Ishikawa (cell line): ENCODE results near the gene RSPH9.

Experiments
- CEBPB ChIP-seq: IDR thresholded peaks from 2 replicates; pipeline ENCODE4 v1.6.1; 2012
- CREB1 ChIP-seq: IDR thresholded peaks from 2 replicates; pipeline ENCODE4 v1.6.1; 2012; ENCODE audit warnings: low read depth
- EGR1 ChIP-seq: IDR thresholded peaks from 2 replicates; pipeline ENCODE4 v1.6.1; 2012
- EP300 ChIP-seq: IDR thresholded peaks from 2 replicates; pipeline ENCODE4 v1.6.1; 2012; ENCODE audit warnings: borderline replicate concordance
- FOXM1 ChIP-seq: IDR thresholded peaks from 2 replicates; pipeline ENCODE4 v1.6.1; 2012; ENCODE audit warnings: low read depth, borderline replicate concordance
- NFIC ChIP-seq: IDR thresholded peaks from 2 replicates; pipeline ENCODE4 v1.6.1; 2012
- RAD21 ChIP-seq: IDR thresholded peaks from 2 replicates; pipeline ENCODE4 v1.6.1; 2012; ENCODE audit warnings: low read depth
- TAF1 ChIP-seq: IDR thresholded peaks from 2 replicates; pipeline ENCODE4 v1.6.1; 2012; ENCODE audit warnings: low read depth, mild to moderate bottlenecking
- TCF12 ChIP-seq: IDR thresholded peaks from 2 replicates; pipeline ENCODE4 v1.6.1; 2012; ENCODE audit warnings: low read depth
- TEAD4 ChIP-seq: IDR thresholded peaks from 2 replicates; pipeline ENCODE4 v1.6.1; 2012
- YY1 ChIP-seq: IDR thresholded peaks from 2 replicates; pipeline ENCODE4 v1.6.1; 2012; ENCODE audit warnings: low read depth
- ZBTB7A ChIP-seq: IDR thresholded peaks from 2 replicates; pipeline ENCODE4 v1.6.1; 2012; ENCODE audit warnings: low read depth
- TF ChIP-seq, protein P1 (sequence below): IDR thresholded peaks from 2 replicates; pipeline ENCODE4 v1.6.1; 2012
- TF ChIP-seq, protein P2 (sequence below): IDR thresholded peaks from 2 replicates; pipeline ENCODE4 v1.6.1; 2012
- TF ChIP-seq, protein P3 (sequence below): IDR thresholded peaks from 2 replicates; pipeline ENCODE4 v1.6.1; 2012; ENCODE audit warnings: low read depth, mild to moderate bottlenecking

The RSPH9 gene

DNA sequence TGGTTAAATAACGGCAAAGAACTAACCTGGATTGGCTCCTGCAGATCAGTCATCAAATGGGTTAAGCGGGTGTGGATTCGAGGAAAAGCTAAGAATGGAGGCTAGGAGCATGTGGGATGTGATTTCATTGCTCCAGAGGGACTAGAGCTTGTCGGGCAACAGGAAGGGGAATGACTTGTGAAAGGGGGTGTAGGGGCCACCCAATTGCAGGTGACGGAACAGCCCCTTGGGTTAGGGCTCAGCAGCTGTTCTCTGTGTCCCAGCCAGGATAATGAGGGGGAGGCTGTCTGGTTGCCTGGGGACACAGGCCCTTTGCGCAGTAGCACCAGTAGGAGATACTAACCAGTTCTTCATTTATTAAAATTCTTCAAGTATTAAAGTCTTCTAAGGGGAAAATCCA is 67.7 kb downstream of the RSPH9 start:
- TF ChIP-seq, protein P1, sequence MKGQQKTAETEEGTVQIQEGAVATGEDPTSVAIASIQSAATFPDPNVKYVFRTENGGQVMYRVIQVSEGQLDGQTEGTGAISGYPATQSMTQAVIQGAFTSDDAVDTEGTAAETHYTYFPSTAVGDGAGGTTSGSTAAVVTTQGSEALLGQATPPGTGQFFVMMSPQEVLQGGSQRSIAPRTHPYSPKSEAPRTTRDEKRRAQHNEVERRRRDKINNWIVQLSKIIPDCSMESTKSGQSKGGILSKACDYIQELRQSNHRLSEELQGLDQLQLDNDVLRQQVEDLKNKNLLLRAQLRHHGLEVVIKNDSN: no peak
- no peak for TF ChIP-seq CREB1

DNA sequence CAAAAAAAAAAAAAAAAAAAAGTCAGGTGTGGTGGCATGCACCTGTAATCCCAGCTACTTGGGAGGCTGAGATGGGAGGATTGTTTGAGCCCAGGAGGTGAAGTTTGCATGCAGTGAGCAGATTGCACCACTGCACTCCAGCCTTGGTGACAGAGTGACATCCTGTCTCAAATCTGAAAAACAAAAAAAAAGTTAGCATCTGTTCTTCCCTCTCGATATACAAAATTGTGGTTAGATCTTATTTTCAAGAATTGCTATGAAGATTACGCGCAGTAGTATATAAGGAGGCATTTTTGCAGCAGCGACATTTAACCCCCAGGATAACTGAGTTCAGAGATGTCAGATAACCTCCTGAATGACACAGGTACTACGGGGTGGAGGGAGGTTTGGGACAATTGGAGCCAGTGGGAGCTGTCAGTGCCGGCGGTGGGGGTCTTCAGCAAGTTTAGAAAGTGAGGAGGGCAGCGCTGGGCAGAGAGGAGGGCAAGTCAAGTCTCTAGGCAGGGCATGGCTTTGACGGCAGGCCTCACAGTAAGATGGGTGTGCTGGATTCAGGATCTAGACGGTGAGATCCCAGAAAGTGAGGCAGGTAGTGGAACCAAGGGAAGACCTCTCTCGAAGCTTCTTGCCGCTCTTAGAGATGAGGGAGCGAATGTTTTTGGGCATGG is 68.9 kb downstream of the RSPH9 start:
- TF ChIP-seq EP300: no peak
- TF ChIP-seq, protein P2, sequence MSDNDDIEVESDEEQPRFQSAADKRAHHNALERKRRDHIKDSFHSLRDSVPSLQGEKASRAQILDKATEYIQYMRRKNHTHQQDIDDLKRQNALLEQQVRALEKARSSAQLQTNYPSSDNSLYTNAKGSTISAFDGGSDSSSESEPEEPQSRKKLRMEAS: no peak
- no peak for TF ChIP-seq TAF1
- TF ChIP-seq, protein P1: no peak
- no peak for TF ChIP-seq RAD21
- TF ChIP-seq NFIC: no peak
- TF ChIP-seq, protein P3, sequence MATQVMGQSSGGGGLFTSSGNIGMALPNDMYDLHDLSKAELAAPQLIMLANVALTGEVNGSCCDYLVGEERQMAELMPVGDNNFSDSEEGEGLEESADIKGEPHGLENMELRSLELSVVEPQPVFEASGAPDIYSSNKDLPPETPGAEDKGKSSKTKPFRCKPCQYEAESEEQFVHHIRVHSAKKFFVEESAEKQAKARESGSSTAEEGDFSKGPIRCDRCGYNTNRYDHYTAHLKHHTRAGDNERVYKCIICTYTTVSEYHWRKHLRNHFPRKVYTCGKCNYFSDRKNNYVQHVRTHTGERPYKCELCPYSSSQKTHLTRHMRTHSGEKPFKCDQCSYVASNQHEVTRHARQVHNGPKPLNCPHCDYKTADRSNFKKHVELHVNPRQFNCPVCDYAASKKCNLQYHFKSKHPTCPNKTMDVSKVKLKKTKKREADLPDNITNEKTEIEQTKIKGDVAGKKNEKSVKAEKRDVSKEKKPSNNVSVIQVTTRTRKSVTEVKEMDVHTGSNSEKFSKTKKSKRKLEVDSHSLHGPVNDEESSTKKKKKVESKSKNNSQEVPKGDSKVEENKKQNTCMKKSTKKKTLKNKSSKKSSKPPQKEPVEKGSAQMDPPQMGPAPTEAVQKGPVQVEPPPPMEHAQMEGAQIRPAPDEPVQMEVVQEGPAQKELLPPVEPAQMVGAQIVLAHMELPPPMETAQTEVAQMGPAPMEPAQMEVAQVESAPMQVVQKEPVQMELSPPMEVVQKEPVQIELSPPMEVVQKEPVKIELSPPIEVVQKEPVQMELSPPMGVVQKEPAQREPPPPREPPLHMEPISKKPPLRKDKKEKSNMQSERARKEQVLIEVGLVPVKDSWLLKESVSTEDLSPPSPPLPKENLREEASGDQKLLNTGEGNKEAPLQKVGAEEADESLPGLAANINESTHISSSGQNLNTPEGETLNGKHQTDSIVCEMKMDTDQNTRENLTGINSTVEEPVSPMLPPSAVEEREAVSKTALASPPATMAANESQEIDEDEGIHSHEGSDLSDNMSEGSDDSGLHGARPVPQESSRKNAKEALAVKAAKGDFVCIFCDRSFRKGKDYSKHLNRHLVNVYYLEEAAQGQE: no peak
- TF ChIP-seq YY1: no peak

DNA sequence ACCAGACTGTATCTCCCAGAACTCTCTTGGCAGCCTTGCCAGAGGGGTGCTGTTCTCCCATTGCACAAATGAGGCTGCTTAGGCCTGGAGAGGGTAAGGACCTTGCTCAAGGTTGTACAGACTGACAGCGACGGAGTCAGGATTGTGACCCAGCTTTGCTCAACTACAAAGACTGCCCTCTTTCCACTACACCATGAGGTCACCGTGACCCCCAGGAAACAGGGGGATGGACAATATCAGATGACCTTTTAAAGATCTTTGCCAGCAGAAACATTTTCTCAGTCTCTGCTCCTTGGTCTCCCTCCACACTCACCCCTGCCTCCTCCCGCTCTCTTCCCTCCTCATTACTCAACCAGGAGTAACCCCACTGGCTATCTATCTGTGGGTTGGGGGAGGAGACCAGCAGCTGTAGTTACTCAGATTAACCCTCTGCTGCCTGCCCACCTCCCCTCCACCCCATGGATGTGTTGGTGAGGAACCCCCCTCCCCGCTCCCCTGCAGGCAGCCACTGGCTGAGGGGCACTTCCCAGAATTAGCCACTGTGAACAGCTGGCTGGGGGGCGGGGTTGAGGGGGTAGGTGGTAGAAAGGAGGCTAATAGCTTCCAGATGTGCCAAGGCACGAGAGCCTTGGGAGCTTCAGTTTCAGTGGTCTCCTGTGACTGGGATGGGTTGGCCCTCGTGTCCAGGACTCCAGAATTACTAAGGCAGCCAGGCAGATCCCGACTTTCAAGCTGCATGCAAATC is 69.6 kb downstream of the RSPH9 start:
- TF ChIP-seq NFIC: no peak
- no peak for TF ChIP-seq TEAD4
- no peak for TF ChIP-seq EP300
- TF ChIP-seq TCF12: no peak
- TF ChIP-seq CREB1: no peak
- TF ChIP-seq YY1: no peak
- TF ChIP-seq, protein P2: no peak
- TF ChIP-seq, protein P1: no peak
- TF ChIP-seq CEBPB: no peak
- TF ChIP-seq EGR1: no peak
- no peak for TF ChIP-seq RAD21
- TF ChIP-seq, protein P3: no peak
- TF ChIP-seq ZBTB7A: no peak
- no peak for TF ChIP-seq FOXM1
- TF ChIP-seq TAF1: no peak

DNA sequence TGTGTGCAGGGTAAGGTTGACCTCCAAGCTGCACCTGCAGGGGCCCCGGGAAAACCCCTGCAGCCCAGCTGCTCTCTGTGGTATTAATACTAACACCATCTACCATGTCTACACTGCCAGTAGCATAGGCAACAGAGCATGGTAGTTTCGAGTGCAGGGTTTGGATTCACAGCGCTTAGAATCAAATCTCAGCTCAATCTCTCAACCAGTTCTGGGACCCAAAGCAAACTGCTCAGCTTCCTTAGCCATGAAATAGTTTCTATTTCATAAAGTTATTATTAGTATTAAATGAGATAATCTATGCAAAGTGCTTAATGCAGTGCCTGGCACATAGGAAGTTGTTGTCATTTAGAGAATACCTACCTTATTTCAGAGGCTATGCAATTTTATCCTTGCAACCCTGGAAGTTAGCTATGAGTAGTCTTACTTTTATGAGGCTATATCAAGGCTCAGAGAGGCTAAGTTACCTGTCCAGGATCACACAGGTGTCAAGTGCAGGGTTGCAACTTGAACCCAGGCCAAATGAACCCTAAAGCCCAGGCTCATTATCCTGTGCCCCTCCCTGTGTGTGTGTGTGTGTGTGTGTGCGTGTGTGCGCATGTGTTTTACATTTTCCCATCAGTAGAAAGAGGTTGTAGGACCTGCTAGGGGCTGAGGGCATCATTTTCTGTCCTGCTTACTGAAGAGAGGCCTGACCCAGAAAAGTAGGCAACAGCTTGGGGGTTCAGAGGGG is 70.4 kb downstream of the RSPH9 start:
- no peak for TF ChIP-seq CEBPB
- no peak for TF ChIP-seq ZBTB7A
- no peak for TF ChIP-seq FOXM1
- no peak for TF ChIP-seq CREB1
- TF ChIP-seq TEAD4: no peak
- TF ChIP-seq, protein P1: no peak
- no peak for TF ChIP-seq EP300
- TF ChIP-seq RAD21: no peak
- no peak for TF ChIP-seq TAF1
- TF ChIP-seq TCF12: no peak
- TF ChIP-seq, protein P2: no peak
- TF ChIP-seq, protein P3: no peak
- no peak for TF ChIP-seq EGR1
- TF ChIP-seq YY1: no peak
